Measurements from ENCODE around the gene SETDB2. TPM values are rescaled to one million over a fixed set of nuclear protein-coding genes. Genes with fewer than 3 reads are reported as not detected.

The SETDB2 gene
- total and polyA plus RNA-seq, 4 donors = 1.9 to 6.2 (median 4.9) TPM

GRCh38 chr13:49464085-49464484 is 20.0 kb downstream of the SETDB2 start:
- no peak overlapping the region for H3K27ac ChIP-seq (ENCODE audit: low read depth in 1 of 2, low read length in 2 of 2)
- TF ChIP-seq FOXA1 (IDR thresholded peaks at IDR 0.05) = no peak
- TF ChIP-seq REST (IDR thresholded peaks at IDR 0.05) = no peak
- no peak for TF ChIP-seq YY1 (IDR thresholded peaks at IDR 0.05)
- no peak for TF ChIP-seq EGR1 (IDR thresholded peaks at IDR 0.05; ENCODE audit: low read depth in 2 of 2)
- no peak for TF ChIP-seq MAX (IDR thresholded peaks at IDR 0.05)
- no peak for TF ChIP-seq RXRA (IDR thresholded peaks at IDR 0.05)
- TF ChIP-seq GABPA (IDR thresholded peaks at IDR 0.05 in 1 of 2, conservative IDR thresholded peaks at IDR 0.05 in 1 of 2) = no peak
- TF ChIP-seq SP1 (IDR thresholded peaks at IDR 0.05) = no peak
- no peak for TF ChIP-seq ATF3 (IDR thresholded peaks at IDR 0.05)
- no peak for TF ChIP-seq RAD21 (IDR thresholded peaks at IDR 0.05)
- TF ChIP-seq TAF1 (conservative IDR thresholded peaks at IDR 0.05) = no peak
- TF ChIP-seq HNF4A (conservative IDR thresholded peaks at IDR 0.05) = no peak
- TF ChIP-seq JUND (IDR thresholded peaks at IDR 0.05) = no peak
- H3K9me3 ChIP-seq (ENCODE audit: control insufficient read depth in 4 of 4, low read length in 3 of 4) = peaks cover 0 to 2% (median 0%) of the 10 kb centered on the region in 4 donors
- WGBS = 61% methylated on average over 1 of the region's 1 CpG
- DNase-seq (ENCODE audit: low spot score) = no peak
- peaks cover 3 to 24% (median 16%) of the 10 kb centered on the region in 4 donors for H3K36me3 ChIP-seq (ENCODE audit: control insufficient read depth in 4 of 4, insufficient read depth in 3 of 4, low read depth in 1 of 4, low read length in 3 of 4)
- H3K9ac ChIP-seq (ENCODE audit: low read depth in 1 of 2, low read length in 2 of 2) = no peak overlapping the region
- H3K4me1 ChIP-seq (ENCODE audit: control insufficient read depth in 4 of 4, insufficient read depth in 4 of 4, low read length in 3 of 4) = peaks cover 2 to 25% (median 12%) of the 10 kb centered on the region in 4 donors
- no peaks in the 10 kb centered on the region for H3K27me3 ChIP-seq (ENCODE audit: control insufficient read depth in 4 of 4, insufficient read depth in 4 of 4, low read length in 3 of 4)
- no peak overlapping the region for H3K4me3 ChIP-seq (ENCODE audit: low read depth in 1 of 3, low read length in 3 of 3)

GRCh38 chr13:49464621-49465325 is 20.7 kb downstream of the SETDB2 start:
- 42% methylated on average over 4 of the region's 4 CpGs for WGBS
- peak overlapping the region; percentile 59 to 67 for H3K27ac ChIP-seq (ENCODE audit: low read depth in 1 of 2, low read length in 2 of 2)
- H3K9ac ChIP-seq (ENCODE audit: low read depth in 1 of 2, low read length in 2 of 2) = no peak overlapping the region
- no peaks in the 10 kb centered on the region for H3K27me3 ChIP-seq (ENCODE audit: control insufficient read depth in 4 of 4, insufficient read depth in 4 of 4, low read length in 3 of 4)
- peaks cover 0 to 2% (median 0%) of the 10 kb centered on the region in 4 donors for H3K9me3 ChIP-seq (ENCODE audit: control insufficient read depth in 4 of 4, low read length in 3 of 4)
- H3K4me3 ChIP-seq (ENCODE audit: low read depth in 1 of 3, low read length in 3 of 3) = no peak overlapping the region
- H3K36me3 ChIP-seq (ENCODE audit: control insufficient read depth in 4 of 4, insufficient read depth in 3 of 4, low read depth in 1 of 4, low read length in 3 of 4) = peaks cover 3 to 27% (median 16%) of the 10 kb centered on the region in 4 donors
- no peak for DNase-seq (ENCODE audit: low spot score)
- H3K4me1 ChIP-seq (ENCODE audit: control insufficient read depth in 4 of 4, insufficient read depth in 4 of 4, low read length in 3 of 4) = peaks cover 2 to 25% (median 12%) of the 10 kb centered on the region in 4 donors
- TF ChIP-seq RXRA (IDR thresholded peaks at IDR 0.05) = peak; percentile 60 to 65
- TF ChIP-seq RAD21 (IDR thresholded peaks at IDR 0.05) = no peak
- TF ChIP-seq HNF4G (IDR thresholded peaks at IDR 0.05) = no peak
- peak; percentile 32 for TF ChIP-seq YY1 (IDR thresholded peaks at IDR 0.05)
- TF ChIP-seq HNF4A (conservative IDR thresholded peaks at IDR 0.05) = peak; percentile 68 to 69
- peak in 1 of 2 donors; percentile 12 for TF ChIP-seq JUND (IDR thresholded peaks at IDR 0.05)
- TF ChIP-seq SP1 (IDR thresholded peaks at IDR 0.05) = peak; percentile 31

Data from liver (tissue), 9 donors.